Urinary bladder (tissue), 4 donors: ENCODE data around the gene ACP2. TPM values are rescaled to one million over a fixed set of nuclear protein-coding genes. Genes with fewer than 3 reads are reported as not detected.

Experiments used
- DNase-seq: peaks from one replicate; pipeline ENCODE4 v3.0.0-alpha.2; 2015; ENCODE audit errors: extremely low spot score
- H3K27ac ChIP-seq: one replicate; pipeline ENCODE4 v1.5.1; 2013; ENCODE audit warnings: low read depth, mild to moderate bottlenecking, moderate library complexity
- H3K36me3 ChIP-seq: one replicate; pipeline ENCODE4 v1.6.1; 2013; ENCODE audit warnings: mild to moderate bottlenecking, moderate library complexity; ENCODE audit not compliant: insufficient read depth
- H3K4me1 ChIP-seq: one replicate; pipeline ENCODE4 v1.6.1; 2013; ENCODE audit warnings: mild to moderate bottlenecking, moderate library complexity; ENCODE audit not compliant: insufficient read depth
- H3K4me3 ChIP-seq: one replicate; pipeline ENCODE4 v1.5.1; 2013; ENCODE audit warnings: low read depth, low read length
- WGBS: extraction: QIAGEN DNeasy Blood & Tissue Kit; methylation state at CpG from one replicate; pipeline ENCODE4 v1.1.7; 2013; 5-methylcytosine and 5-hydroxymethylcytosine counted together
- polyA plus RNA-seq: library from polyadenylated mRNA; stranded (reverse); fragments of 200-250 nt; gene quantifications from one replicate; pipeline ENCODE4 v1.2.3, GENCODE V29; 2013
- total RNA-seq: library from RNA; depleted of rRNA; stranded (reverse); fragments of >200 nt; gene quantifications from one replicate; pipeline ENCODE4 v1.2.3, GENCODE V29; 2014
- donor health status: healthy with polysubstance abuse.
- donor health status: healthy.

Gene ACP2
- total and polyA plus RNA-seq, 2 donors, result 24.5 to 28.6 TPM

GRCh38 chr11:47274495-47275235 lies 26.1 kb upstream of the ACP2 start:
- 96% methylated on average over 28 of the region's 28 CpGs for WGBS
- Histone ChIP-seq H3K4me3 (no peak overlapping the region), H3K27ac (no peak overlapping the region), H3K36me3 (no peaks in the 10 kb centered on the region), H3K4me1 (no peaks in the 10 kb centered on the region)
- no peak for DNase-seq

GRCh38 chr11:47272706-47273105 lies 24.1 kb upstream of the ACP2 start:
- no peaks in the 10 kb centered on the region for H3K4me1 ChIP-seq
- 3% methylated on average over 1 of the region's 1 CpG for WGBS
- H3K36me3 ChIP-seq, result no peaks in the 10 kb centered on the region
- H3K27ac ChIP-seq, result no peak overlapping the region
- no peak overlapping the region for H3K4me3 ChIP-seq
- DNase-seq, result no peak

- 58% methylated on average over 11 of the region's 11 CpGs for WGBS
- Histone ChIP-seq H3K4me3 (no peak overlapping the region), H3K4me1 (no peaks in the 10 kb centered on the region), H3K27ac (no peak overlapping the region), H3K36me3 (no peaks in the 10 kb centered on the region)
- DNase-seq, result no peak
Observed at GRCh38 chr11:47271961-47272661, 23.5 kb upstream of the ACP2 start.

GRCh38 chr11:47271328-47271727 lies 22.7 kb upstream of the ACP2 start:
- DNase-seq, result no peak
- H3K4me3 ChIP-seq, result no peak overlapping the region
- H3K27ac ChIP-seq, result no peak overlapping the region
- WGBS, result 39% methylated on average over 4 of the region's 4 CpGs
- no peaks in the 10 kb centered on the region for H3K4me1 ChIP-seq
- no peaks in the 10 kb centered on the region for H3K36me3 ChIP-seq

- DNase-seq, result no peak
Observed at GRCh38 chr11:47270331-47271271, 22.0 kb upstream of the ACP2 start.

GRCh38 chr11:47269829-47270305 lies 21.3 kb upstream of the ACP2 start, which contains the start of gene MADD:
Gene MADD (plus strand): TSS chr11:47270133.
- 1% methylated on average over 57 of the region's 57 CpGs for WGBS
- Histone ChIP-seq H3K36me3 (no peaks in the 10 kb centered on the region), H3K4me1 (no peaks in the 10 kb centered on the region), H3K4me3 (peak within 1 kb of the TSS; percentile 88), H3K27ac (peak within 1 kb of the TSS; percentile 91)
- no peak for DNase-seq

More at GRCh38 chr11:47270331-47271271, 22.0 kb upstream of the ACP2 start:
- Histone ChIP-seq H3K27ac (peak overlapping the region; percentile 91), H3K36me3 (no peaks in the 10 kb centered on the region), H3K4me1 (no peaks in the 10 kb centered on the region), H3K4me3 (peak overlapping the region; percentile 88)
- WGBS, result 2% methylated on average over 34 of the region's 34 CpGs

GRCh38 chr11:47269002-47269828 lies 20.6 kb upstream of the ACP2 start:
- Histone ChIP-seq H3K36me3 (no peaks in the 10 kb centered on the region), H3K4me3 (peak overlapping the region; percentile 88), H3K4me1 (no peaks in the 10 kb centered on the region), H3K27ac (peak overlapping the region; percentile 88)
- WGBS, result 1% methylated on average over 52 of the region's 52 CpGs
- DNase-seq, result peak; percentile 88

- Histone ChIP-seq H3K4me1 (no peaks in the 10 kb centered on the region), H3K4me3 (no peak overlapping the region), H3K27ac (peak overlapping the region; percentile 88), H3K36me3 (no peaks in the 10 kb centered on the region)
- DNase-seq, result no peak
- 43% methylated on average over 13 of the region's 13 CpGs for WGBS
Observed at GRCh38 chr11:47268448-47269001, 19.9 kb upstream of the ACP2 start.

- H3K27ac ChIP-seq, result no peak overlapping the region
- WGBS, result 66% methylated on average over 6 of the region's 6 CpGs
- H3K4me1 ChIP-seq, result no peaks in the 10 kb centered on the region
- no peaks in the 10 kb centered on the region for H3K36me3 ChIP-seq
- DNase-seq, result no peak
- H3K4me3 ChIP-seq, result no peak overlapping the region
Observed at GRCh38 chr11:47267876-47268275, 19.3 kb upstream of the ACP2 start.

- H3K36me3 ChIP-seq, result no peaks in the 10 kb centered on the region
- H3K4me3 ChIP-seq, result no peak overlapping the region
- H3K27ac ChIP-seq, result no peak overlapping the region
- H3K4me1 ChIP-seq, result no peaks in the 10 kb centered on the region
- 41% methylated on average over 4 of the region's 4 CpGs for WGBS
- DNase-seq, result no peak
Observed at GRCh38 chr11:47264521-47264920, 15.9 kb upstream of the ACP2 start.

- 77% methylated on average over 6 of the region's 6 CpGs for WGBS
- Histone ChIP-seq H3K36me3 (no peaks in the 10 kb centered on the region), H3K4me1 (no peaks in the 10 kb centered on the region), H3K27ac (no peak overlapping the region), H3K4me3 (no peak overlapping the region)
- DNase-seq, result no peak
Observed at GRCh38 chr11:47264119-47264518, 15.5 kb upstream of the ACP2 start.

- Histone ChIP-seq H3K4me1 (no peaks in the 10 kb centered on the region), H3K36me3 (no peaks in the 10 kb centered on the region), H3K4me3 (no peak overlapping the region), H3K27ac (no peak overlapping the region)
- WGBS, result 88% methylated on average over 22 of the region's 22 CpGs
- DNase-seq, result no peak
Observed at GRCh38 chr11:47261291-47261800, 12.7 kb upstream of the ACP2 start.
